Adipocyte (in vitro differentiated cells): ENCODE data around the gene PRKCE.

Experiments
- DNase-seq: peaks from one replicate; pipeline ENCODE4 v3.0.0-alpha.2; 2015; ENCODE audit warnings: low read depth
- H3K27me3 ChIP-seq: replicated peaks from 2 replicates; pipeline ENCODE4 v1.7.0; 2013; ENCODE audit warnings: mild to moderate bottlenecking, low read length, moderate library complexity; ENCODE audit not compliant: control insufficient read depth, insufficient read depth
- H3K36me3 ChIP-seq: 2 replicates; pipeline ENCODE4 v1.7.0; 2013; ENCODE audit warnings: low read length, mild to moderate bottlenecking, moderate library complexity; ENCODE audit not compliant: control insufficient read depth, insufficient read depth, severe bottlenecking
- H3K4me1 ChIP-seq: 2 replicates; pipeline ENCODE4 v1.7.0; 2013; ENCODE audit warnings: mild to moderate bottlenecking, low read length, moderate library complexity; ENCODE audit not compliant: control insufficient read depth, insufficient read depth
- H3K4me3 ChIP-seq: 2 replicates; pipeline ENCODE4 v1.7.0; 2013; ENCODE audit warnings: mild to moderate bottlenecking, low read length, moderate library complexity
- H3K9ac ChIP-seq: 2 replicates; pipeline ENCODE4 v1.7.0; 2013; ENCODE audit warnings: mild to moderate bottlenecking, low read length, moderate library complexity
- H3K9me3 ChIP-seq: 2 replicates; pipeline ENCODE4 v1.7.0; 2013; ENCODE audit warnings: mild to moderate bottlenecking, low read length, moderate library complexity; ENCODE audit not compliant: control insufficient read depth

Gene PRKCE

DNA sequence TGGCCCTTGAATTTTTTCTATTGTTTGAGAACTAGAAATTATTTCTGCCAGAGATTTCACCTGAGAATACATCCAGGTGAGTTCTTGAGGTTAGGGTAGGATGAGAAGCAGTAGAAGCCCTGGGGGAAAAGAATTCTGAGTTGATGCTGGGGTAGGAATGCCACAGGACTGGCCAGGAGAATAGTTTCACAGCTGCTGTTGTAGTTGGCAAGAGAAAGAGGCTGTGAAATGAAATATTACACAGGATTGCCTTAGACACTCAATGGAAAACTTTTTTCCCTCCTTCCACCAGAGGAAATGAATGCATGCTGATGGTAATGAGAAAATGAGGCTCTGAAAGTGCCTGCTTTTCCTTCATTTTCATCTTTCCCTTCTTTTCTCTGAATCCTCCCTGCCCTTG is 54.6 kb downstream of the PRKCE start:
- Histone ChIP-seq H3K4me1 (peaks cover 20% of the 10 kb centered on the region), H3K9ac (no peak overlapping the region), H3K27me3 (no peaks in the 10 kb centered on the region), H3K36me3 (no peaks in the 10 kb centered on the region), H3K4me3 (no peak overlapping the region), H3K9me3 (no peaks in the 10 kb centered on the region)
- DNase-seq, result peak; percentile 55

DNA sequence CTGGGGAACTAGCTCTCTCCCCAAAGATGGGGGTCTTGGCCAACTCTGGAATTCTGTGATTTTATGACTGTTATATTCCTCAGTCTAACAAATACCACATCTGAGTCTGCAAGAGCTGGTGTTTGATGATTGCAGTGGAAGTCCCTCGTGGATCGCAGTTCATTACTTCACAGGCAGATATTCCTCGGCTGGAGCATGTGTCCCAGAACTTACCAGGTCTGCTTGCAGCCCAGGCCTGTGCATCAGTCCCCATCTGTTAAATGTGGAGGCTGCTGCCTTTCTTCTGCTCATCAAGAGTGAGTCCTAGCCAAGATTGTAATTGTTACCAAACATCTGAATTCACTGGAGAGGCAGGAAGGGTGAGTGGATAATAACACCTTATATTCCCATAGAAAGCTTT is 55.5 kb downstream of the PRKCE start:
- Histone ChIP-seq H3K4me1 (peaks cover 20% of the 10 kb centered on the region), H3K27me3 (no peaks in the 10 kb centered on the region), H3K4me3 (no peak overlapping the region), H3K9me3 (no peaks in the 10 kb centered on the region), H3K36me3 (no peaks in the 10 kb centered on the region), H3K9ac (no peak overlapping the region)
- DNase-seq, result no peak

- no peaks in the 10 kb centered on the region for H3K27me3 ChIP-seq
- H3K4me1 ChIP-seq, result peaks cover 20% of the 10 kb centered on the region
- H3K9me3 ChIP-seq, result no peaks in the 10 kb centered on the region
- no peak for DNase-seq
- H3K4me3 ChIP-seq, result no peak overlapping the region
- H3K36me3 ChIP-seq, result no peaks in the 10 kb centered on the region
- no peak overlapping the region for H3K9ac ChIP-seq
Observed at GRCh38 chr2:45707661-45708060, 56.2 kb downstream of the PRKCE start.

DNA sequence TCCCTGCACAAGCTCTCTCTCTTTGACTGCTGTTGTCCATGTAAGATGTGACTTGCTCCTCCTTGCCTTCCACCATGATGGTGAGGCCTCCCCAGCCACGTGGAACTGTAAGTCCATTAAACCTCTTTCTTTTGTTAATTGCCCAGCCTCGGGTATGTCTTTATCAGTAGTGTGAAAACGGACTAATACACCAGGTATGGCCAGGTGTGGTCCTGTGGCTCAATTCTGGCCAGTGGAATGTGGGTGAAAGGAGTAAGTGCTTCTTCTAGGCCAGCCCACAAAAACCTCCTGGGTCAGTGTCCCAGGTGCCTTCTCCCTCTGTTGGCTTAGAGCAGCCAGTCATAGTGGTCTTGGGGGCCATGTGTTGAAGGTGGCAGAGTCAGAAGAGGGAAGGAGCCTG is 57.0 kb downstream of the PRKCE start:
- Histone ChIP-seq H3K9me3 (no peaks in the 10 kb centered on the region), H3K36me3 (no peaks in the 10 kb centered on the region), H3K27me3 (no peaks in the 10 kb centered on the region), H3K4me1 (peaks cover 20% of the 10 kb centered on the region), H3K4me3 (no peak overlapping the region), H3K9ac (no peak overlapping the region)
- DNase-seq, result no peak

- H3K9me3 ChIP-seq, result no peaks in the 10 kb centered on the region
- no peak for DNase-seq
- no peak overlapping the region for H3K9ac ChIP-seq
- H3K4me3 ChIP-seq, result no peak overlapping the region
- peaks cover 20% of the 10 kb centered on the region for H3K4me1 ChIP-seq
- no peaks in the 10 kb centered on the region for H3K36me3 ChIP-seq
- H3K27me3 ChIP-seq, result no peaks in the 10 kb centered on the region
Observed at GRCh38 chr2:45709137-45709536, 57.7 kb downstream of the PRKCE start.

DNA sequence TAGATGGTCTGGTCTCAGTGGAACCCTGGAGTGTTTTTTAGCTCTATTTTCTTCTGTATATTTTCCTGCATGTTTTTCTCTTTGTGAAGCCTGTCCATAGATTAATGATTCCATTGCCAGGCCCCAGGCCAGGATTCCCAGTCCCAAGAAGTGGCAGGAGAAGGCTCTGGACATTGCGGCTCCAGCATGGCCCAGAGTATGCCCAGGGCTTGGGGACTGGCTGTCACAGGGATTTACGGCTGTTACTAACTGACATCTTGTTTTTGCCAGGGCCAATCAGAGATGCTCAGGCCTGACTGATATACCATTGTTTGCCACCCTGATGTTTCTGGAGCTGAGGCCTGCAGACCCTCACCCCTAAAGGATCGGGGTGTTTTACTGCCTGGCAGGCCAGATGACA is 59.0 kb downstream of the PRKCE start:
- DNase-seq, result no peak
- H3K9ac ChIP-seq, result no peak overlapping the region
- H3K4me3 ChIP-seq, result no peak overlapping the region
- H3K9me3 ChIP-seq, result no peaks in the 10 kb centered on the region
- peaks cover 19% of the 10 kb centered on the region for H3K4me1 ChIP-seq
- H3K27me3 ChIP-seq, result no peaks in the 10 kb centered on the region
- no peaks in the 10 kb centered on the region for H3K36me3 ChIP-seq

DNA sequence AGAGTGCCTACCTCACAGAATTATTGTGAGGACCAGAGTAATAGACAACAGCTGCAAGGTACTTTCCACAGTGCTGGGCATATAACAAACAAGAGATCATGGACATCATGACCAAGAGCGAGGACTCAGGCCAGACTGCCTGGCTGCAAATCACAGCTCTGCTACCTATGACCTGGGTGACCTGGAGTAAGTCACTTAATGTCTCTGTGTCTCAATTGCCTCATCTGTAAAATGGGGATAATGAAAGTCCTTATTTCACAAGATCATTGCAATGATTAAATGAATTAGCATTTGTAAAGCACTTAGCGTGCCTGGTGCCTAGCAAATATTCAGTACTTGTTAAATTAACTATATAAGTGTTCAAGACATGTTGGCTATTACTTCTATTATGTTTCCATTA is 59.7 kb downstream of the PRKCE start:
- Histone ChIP-seq H3K36me3 (no peaks in the 10 kb centered on the region), H3K27me3 (no peaks in the 10 kb centered on the region), H3K9me3 (no peaks in the 10 kb centered on the region), H3K4me3 (no peak overlapping the region), H3K4me1 (peaks cover 12% of the 10 kb centered on the region), H3K9ac (no peak overlapping the region)
- no peak for DNase-seq

DNA sequence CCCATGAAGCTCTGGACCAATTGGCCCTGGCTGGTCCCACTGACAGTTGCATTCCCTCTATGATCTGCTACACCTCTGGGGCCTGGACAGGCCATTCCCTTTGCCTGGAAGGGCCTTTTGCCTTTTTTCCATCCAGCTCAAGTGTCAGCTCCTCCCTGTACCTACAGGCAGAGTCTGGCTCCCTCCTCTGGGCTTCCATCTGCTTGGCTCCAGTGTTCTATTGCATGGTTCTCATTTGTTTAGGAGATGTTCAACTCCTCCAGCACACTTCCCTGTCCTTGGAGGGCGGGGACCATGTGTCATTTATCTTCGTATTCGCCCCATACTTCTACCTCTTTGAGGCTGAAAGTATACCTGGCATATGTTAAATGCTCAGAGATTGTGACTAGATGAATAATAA is 61.1 kb downstream of the PRKCE start:
- Histone ChIP-seq H3K27me3 (no peaks in the 10 kb centered on the region), H3K36me3 (no peaks in the 10 kb centered on the region), H3K4me3 (no peak overlapping the region), H3K9me3 (no peaks in the 10 kb centered on the region), H3K9ac (no peak overlapping the region), H3K4me1 (no peaks in the 10 kb centered on the region)
- DNase-seq, result no peak

DNA sequence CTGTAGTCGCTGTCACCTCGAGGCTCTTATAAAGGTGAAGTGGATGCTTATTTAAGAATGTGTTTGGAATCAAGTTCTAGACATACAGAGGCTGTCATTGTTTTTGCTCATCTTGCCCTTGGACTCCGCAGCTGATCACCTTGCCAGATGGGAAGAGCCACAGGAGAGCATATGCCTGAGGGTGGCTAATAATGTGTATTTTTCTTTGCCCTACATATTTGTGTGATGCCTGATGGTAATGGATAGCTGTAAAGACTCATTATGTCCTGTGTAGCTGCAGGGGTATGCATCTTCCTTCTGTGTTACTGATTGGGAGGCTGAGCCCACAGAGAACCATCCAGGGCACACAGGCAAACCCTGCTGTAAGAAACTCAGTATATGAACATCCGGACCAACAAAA is 61.7 kb downstream of the PRKCE start:
- Histone ChIP-seq H3K4me3 (no peak overlapping the region), H3K9me3 (no peaks in the 10 kb centered on the region), H3K27me3 (no peaks in the 10 kb centered on the region), H3K4me1 (no peaks in the 10 kb centered on the region), H3K9ac (no peak overlapping the region), H3K36me3 (no peaks in the 10 kb centered on the region)
- DNase-seq, result no peak

GRCh38 chr2:45713591-45713990 is 62.1 kb downstream of the PRKCE start:
- H3K4me1 ChIP-seq, result no peaks in the 10 kb centered on the region

GRCh38 chr2:45714679-45715078 is 63.2 kb downstream of the PRKCE start:
- Histone ChIP-seq H3K4me1 (no peaks in the 10 kb centered on the region), H3K9ac (no peak overlapping the region), H3K36me3 (no peaks in the 10 kb centered on the region), H3K4me3 (no peak overlapping the region), H3K27me3 (no peaks in the 10 kb centered on the region), H3K9me3 (no peaks in the 10 kb centered on the region)
- no peak for DNase-seq

More at GRCh38 chr2:45713591-45713990, 62.1 kb downstream of the PRKCE start:
- no peaks in the 10 kb centered on the region for H3K27me3 ChIP-seq
- no peak overlapping the region for H3K4me3 ChIP-seq
- no peaks in the 10 kb centered on the region for H3K36me3 ChIP-seq
- H3K9me3 ChIP-seq, result no peaks in the 10 kb centered on the region
- no peak for DNase-seq
- H3K9ac ChIP-seq, result no peak overlapping the region

DNA sequence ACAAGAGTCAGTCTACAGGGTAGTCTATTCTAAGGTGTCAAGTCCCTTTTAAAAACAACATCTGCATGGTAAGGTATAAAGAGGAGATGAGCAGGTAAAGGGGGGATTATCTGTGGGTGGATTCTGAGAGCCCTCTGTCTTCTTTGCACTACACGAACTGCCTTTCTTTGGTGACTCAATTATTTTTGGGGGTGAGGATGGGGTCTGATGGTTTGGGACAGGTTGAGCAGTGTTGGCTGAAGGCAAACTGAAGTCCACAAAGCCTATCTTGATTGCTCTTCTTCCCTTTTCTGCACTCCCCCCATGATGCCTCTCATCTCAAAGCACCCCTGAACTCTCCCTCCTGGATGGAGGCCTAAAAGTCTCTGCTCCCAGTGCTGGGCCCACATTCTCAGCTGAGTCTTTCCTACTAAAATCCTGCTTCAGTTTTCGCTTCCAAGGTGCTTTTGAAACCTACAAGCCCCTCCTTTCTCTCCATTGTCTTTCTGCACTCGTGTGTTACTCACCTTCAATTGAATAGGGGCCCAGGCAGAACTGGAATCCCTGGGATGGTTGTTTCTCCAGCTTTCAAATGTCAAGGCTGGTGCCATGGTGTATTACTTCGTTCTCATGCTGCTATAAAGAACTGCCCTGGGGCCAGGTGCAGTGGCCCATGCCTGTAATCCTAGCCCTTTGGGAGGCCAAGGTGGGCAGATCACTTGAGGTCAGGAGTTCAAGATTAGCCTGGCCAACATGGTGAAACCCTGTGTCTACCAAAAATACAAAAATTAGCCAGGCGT is 64.3 kb downstream of the PRKCE start:
- Histone ChIP-seq H3K9me3 (no peaks in the 10 kb centered on the region), H3K4me1 (no peaks in the 10 kb centered on the region), H3K9ac (no peak overlapping the region), H3K27me3 (no peaks in the 10 kb centered on the region), H3K4me3 (no peak overlapping the region), H3K36me3 (no peaks in the 10 kb centered on the region)
- no peak for DNase-seq
